HG03439 (cell line): ENCODE measurements around the gene TTC28.

Source experiments
- ATAC-seq: cut with Tn5 transposase; IDR thresholded peaks from one replicate; pipeline ENCODE4 v1.9.1; 2021; ENCODE audit warnings: mild to moderate bottlenecking, moderate library complexity; ENCODE audit not compliant: unreplicated experiment

The TTC28 gene

DNA sequence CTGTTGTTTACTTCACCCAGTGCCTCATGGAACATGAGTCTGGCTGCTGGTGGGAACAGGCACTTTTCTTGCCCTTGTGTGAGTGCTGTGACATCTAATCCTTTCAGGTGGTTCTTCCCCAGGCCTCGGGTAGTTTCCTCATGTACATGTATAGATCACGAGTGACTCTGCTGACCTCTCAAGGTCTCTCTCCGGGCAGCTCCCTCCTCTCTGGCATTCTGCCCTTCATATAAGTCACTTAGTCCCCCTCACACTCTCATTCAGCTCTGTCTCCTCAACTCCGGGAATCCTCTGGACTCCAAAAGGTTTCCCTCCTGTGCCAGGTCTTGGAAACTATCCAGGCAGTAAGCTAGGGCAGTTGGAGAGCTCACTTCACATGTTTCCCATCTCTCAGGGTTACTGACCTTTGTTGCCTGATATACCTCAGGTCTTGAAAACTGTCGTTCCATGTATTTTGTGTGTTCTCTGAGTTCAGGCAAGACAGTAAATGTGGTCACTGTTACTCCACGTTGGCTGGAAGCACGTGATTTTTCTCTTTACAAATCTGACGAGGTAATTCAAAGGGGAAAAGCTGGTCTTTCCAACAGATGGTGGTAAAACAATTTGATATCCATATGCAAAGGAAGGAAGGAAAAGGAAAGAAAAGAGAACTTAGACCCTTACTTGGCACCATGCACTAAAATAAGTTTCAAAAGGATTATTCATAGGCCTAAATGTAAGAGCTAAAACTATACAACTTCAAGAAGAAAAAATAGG is 720.1 kb downstream of the TTC28 start:
- ATAC-seq, result no peak

DNA sequence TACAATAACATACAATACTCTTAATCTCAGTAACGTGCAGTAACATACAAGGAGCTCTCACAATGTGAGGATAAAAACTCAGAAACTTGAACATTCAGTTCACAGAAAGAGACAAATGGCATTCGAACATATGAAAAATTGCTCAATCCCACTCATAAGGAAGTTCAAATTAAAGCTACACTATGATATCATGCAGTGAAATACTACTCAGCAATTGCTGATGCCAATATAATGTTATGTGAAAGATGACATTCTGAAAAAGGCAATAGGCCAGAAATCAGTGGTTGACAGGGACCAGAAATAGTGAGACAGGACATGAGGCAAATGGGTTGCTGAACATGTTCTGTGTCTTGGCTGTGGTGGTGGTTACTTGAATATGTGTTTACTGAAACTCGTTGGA is 726.9 kb downstream of the TTC28 start:
- no peak for ATAC-seq

DNA sequence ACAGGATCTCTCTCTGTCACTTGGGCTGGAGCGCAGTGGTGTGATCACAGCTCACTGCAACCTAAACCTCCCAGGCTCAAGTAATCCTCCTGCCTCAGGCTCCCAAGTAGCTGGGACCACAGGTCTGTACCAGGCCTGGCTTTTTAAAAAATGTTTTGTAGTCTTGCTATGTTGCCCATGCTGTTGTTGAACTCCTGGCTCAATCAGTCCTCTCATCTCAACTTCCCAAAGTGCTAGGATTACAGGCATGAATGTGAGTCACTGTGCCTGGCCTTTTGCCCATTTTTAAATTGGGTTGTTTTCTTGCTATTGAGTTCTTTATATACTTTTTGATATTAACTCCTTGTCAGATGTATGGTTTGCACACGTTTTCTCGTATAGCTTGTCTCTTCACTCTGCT is 727.5 kb downstream of the TTC28 start:
- ATAC-seq, result no peak

DNA sequence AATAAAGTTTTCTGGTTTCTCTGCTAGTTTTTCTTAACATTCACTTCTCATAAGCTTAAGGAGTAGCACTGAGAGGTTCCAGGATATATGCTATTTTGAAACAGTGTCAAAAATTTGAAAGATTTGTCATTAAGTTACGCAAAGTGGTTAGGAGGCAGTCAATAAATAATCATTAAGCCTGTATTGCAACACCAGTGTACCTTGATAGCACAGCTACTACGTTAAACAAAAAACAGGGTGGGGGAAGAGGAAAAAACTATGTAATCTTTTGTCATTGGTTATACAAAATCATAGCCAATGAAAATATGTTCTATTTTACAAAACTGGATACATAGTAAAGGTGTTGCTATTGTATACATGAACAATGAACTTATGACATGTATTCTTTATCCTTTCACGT is 730.2 kb downstream of the TTC28 start:
- no peak for ATAC-seq

DNA sequence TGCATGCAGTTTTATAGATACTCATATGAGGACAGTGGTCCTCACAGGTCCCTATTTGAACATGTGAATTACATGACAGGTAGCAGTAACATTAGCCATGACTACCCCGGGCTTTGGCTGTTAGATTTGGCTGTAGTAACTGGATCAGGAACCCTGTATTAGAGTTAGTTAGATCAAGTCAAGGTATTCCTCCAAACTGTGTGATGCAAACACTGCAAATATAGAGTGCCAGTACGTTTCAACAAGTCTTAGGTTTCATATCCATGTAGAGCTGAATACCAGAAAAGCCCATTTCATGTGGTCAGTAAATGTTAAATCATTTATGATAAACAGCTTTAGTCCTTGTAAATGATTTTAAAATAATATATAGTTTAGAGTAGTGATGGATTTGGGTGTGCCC is 731.1 kb downstream of the TTC28 start:
- ATAC-seq, result no peak

DNA sequence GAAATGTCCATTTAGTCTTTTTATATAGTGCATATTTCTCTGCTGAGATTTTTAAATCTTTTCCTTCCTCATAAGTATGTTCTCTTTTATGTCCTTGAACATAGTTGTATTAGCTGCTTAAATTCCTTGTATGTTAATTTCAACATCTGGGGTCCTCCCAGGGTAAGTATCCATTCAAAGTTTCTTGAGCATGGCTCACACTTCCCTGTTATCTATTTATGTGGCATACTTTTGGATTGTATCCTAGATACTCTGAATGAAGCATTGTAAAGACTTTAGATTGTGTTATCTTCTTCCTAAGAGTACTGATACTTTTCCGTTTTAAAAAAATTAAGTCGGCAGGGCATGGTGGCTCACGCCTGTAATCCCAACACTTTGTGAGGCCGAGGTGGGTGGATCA is 732.2 kb downstream of the TTC28 start:
- no peak for ATAC-seq

DNA sequence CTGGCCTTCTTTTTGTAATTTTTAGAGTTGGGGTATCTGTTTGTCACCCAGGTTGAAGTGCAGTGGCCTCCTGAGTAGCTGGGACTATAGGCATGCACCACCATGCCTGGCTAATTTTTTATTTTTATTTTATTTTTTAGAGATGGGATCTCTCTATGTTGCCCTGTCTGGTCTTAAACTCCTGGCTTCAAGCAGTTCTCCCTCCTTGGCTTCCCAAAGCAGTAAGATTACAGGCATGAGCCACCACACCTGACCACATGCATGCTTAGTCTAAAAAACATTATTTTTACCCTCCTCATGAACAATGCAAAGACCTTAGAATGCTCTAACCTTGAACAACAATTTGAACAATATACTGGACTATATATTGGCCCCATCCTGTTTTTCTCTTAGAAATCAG is 738.5 kb downstream of the TTC28 start:
- ATAC-seq, result no peak

DNA sequence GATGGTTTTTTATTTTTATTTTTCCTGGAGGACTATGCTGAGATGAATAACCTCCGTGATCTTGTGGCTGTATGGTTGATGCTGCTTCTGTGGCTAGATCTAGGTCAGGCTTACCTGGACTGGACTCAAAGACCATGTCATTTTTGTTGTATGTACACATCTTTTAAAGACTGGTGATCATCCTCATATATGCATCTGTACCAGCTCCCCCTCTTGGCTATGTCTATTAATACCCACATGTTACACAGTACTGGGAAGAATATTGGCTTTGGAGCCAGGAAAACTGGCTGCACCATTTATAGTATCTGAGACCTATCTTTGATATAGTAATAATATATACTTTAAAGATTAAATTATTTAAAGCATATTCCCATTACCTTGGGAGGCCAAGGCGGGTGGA is 742.2 kb downstream of the TTC28 start:
- ATAC-seq, result no peak

DNA sequence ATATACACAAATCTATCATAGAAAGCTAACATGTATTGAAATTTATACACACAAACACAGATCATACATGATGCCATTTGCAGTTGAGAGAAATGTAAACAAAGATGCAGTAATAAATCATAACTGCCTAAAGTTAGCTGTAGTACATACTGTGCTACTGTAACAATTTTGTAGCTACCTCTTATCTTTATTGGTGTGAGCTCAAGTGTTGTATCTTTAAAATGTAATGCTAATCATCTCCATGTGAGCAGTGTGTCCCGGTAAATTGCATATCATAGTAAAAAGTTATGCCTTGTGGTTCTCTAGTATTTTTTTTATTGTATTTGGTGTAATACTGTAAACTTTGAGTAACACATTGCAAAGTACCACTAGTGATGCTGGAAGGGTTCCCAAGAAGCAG is 743.7 kb downstream of the TTC28 start:
- no peak for ATAC-seq

DNA sequence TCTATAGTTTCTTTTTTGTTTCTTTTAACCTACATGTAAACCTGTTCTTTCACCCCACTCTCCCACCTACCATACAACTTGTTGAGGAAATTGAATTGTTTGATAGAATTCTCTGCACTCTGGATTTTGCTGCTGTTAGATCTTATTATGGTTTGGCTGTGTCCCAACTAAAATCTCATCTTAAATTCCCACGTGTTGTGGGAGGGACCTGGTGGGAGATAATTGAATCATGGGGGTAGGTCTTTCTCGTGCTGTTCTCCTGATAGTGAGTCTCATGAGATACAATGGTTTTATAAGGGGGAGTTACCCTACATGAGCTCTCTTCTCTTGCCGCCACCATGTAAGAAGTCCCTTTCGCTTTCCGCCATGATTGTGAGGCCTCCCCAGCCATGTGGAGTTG is 745.6 kb downstream of the TTC28 start:
- no peak for ATAC-seq

DNA sequence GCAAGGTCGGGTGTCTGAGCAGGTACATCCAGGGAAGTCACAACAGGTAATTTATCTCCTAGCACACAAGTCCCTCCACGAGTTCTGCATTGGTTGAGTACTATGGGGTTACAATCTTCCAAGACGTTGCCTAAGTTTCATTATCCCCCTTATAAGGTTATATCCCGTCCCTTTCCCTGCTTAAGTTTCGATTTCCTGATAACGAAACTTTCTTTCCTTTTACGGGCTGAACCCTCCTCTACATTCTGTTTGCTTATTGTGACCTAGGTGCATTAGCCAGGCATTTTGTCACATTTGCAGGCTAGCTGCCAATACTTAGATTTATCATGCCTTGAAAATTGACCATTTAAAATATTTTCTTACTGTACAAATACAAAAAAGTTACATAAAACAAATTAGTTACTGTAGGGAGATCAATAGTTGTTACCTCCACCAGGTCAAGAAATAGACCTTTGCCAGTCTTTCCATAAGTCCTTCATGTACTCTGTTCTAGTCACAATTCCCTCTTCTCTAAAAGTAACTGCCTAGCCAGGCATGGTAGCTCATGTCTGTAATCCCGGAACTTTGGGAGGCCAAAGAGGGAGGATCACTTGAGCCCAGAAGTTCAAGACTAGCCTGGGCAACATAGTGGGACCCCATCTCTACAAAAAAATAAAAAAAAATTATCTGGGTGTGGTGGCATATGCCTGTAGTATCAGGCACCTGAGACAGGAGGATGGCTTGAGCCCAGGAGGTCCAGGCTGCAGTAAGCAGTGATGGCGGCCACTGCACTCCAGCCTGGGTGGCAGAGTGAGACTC is 746.3 kb downstream of the TTC28 start:
- ATAC-seq, result no peak

DNA sequence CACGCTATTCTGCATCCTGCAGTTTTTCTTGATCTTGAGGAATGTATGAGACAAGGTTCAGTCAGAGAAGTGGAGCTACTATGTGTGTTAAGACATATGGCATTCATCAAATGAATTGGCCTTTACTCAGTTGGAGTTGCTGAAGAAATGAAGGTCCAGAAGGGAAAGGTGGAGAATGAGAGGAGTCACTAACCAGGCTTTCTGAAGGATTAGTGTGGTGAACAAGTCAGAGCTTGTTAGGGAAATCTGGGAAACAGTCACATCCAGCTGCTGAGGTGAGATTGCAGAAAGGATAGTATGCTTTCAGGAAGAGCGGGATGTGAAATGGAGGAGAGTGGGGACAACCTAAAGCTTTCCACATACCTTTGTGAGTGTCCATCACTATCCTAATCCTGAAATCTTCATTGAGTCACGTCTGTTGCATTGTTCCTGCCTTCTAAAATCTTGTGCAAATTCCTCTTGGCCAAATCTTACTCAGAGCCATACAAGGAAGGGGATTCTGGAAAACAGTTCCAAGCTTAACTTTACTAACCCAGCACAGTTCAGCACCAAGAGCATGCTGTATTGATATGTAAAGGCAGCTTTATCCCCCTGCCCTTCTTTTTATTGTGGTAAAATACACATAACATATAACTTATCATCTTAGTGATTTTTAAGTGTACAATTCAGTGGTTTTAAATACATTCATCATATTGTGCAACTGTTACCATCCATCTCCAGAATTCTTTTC is 749.1 kb downstream of the TTC28 start:
- ATAC-seq, result no peak
